Coronary artery (tissue), 2 donors: ENCODE results near the gene ACAA1.

Source experiments
- DNase-seq: peaks from one replicate; pipeline ENCODE4 v3.0.0-alpha.2; 2017; ENCODE audit warnings: low spot score
- H3K27ac ChIP-seq, 2 donors: fragments of 200-600 bp; sonication (generic); one replicate each; pipeline ENCODE4 v1.5.1; 2016 to 2019
- H3K4me3 ChIP-seq: fragments of 200-600 bp; sonication (generic); 2 replicates; pipeline ENCODE4 v1.5.1; 2016; ENCODE audit warnings: mild to moderate bottlenecking, moderate library complexity
- TF ChIP-seq, protein P1 (sequence below): fragments of 200-600 bp; sonication (generic); IDR thresholded peaks from one replicate; pipeline ENCODE4 v1.5.1; 2019; ENCODE audit warnings: antibody characterized with exemption

The ACAA1 gene

DNA sequence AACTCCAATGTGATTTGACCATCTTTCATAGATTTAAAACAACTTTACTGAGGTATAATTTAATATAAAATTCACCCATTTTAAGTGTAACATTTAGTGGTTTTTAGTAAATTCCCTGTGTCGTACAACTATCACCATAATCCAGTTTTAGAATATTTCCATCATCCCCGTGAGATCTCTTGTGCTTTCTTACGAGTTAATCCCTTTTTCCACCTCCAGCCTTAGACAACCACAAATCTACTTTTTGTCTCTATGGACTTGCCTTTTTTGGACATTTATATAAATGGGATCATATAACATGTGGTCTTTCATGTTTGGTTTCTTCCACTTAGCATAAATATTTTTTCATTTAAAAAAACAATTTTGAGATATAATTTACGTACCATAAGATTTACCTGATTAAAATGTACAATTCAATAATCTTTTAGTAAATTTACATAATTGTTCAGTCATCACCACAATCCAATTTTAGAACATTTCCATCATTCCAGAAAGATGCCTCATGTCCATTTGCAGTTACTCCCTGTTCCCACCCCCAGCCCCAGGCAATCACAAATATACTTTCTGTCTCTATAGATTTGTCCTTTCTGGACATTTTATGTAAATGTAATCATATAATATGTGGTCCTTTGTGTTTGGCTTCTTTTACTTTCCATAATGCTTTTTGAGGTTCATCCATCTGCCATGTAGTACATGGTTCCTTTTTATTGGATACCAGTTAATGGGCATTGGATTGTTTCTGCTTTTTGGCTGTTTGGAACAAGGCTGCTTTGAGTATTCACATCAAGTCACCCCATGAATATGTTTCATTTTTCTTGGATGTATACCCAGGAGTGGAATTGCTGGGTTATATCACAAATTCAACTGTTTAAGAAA lies 31.5 kb upstream of the ACAA1 start:
- DNase-seq, result no peak
- H3K4me3 ChIP-seq, result no peak overlapping the region
- TF ChIP-seq, protein P1, sequence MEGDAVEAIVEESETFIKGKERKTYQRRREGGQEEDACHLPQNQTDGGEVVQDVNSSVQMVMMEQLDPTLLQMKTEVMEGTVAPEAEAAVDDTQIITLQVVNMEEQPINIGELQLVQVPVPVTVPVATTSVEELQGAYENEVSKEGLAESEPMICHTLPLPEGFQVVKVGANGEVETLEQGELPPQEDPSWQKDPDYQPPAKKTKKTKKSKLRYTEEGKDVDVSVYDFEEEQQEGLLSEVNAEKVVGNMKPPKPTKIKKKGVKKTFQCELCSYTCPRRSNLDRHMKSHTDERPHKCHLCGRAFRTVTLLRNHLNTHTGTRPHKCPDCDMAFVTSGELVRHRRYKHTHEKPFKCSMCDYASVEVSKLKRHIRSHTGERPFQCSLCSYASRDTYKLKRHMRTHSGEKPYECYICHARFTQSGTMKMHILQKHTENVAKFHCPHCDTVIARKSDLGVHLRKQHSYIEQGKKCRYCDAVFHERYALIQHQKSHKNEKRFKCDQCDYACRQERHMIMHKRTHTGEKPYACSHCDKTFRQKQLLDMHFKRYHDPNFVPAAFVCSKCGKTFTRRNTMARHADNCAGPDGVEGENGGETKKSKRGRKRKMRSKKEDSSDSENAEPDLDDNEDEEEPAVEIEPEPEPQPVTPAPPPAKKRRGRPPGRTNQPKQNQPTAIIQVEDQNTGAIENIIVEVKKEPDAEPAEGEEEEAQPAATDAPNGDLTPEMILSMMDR, result no peak
- H3K27ac ChIP-seq, result no peak overlapping the region

DNA sequence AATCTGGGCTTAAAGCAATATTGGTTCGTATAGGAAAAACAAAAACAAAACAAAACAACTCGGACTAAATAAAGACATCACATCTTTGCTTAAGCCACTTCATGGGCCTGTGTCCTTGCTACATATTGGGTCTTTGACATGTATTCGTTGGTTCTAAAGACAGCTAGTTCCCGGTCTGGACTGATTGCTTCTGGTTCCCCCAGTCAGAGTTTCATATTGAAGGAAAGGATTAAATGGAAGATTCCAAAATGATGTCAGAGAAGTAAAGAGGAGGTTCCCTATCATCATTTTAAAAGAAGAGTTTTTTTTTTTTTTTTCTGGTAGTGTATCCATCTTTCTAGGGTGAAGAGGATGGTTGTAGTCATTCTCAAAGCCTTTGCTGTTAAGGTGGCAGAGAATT lies 30.7 kb upstream of the ACAA1 start:
- TF ChIP-seq, protein P1, result no peak
- Histone ChIP-seq H3K27ac (no peak overlapping the region), H3K4me3 (no peak overlapping the region)
- DNase-seq, result no peak

- TF ChIP-seq, protein P1, result no peak
- H3K27ac ChIP-seq, result peak overlapping the region; percentile 92 to 97
- peak overlapping the region; percentile 91 for H3K4me3 ChIP-seq
- peak; percentile 84 for DNase-seq
These were observed 28.9 kb upstream of the ACAA1 start for GRCh38 chr3:38165722-38166387.

DNA sequence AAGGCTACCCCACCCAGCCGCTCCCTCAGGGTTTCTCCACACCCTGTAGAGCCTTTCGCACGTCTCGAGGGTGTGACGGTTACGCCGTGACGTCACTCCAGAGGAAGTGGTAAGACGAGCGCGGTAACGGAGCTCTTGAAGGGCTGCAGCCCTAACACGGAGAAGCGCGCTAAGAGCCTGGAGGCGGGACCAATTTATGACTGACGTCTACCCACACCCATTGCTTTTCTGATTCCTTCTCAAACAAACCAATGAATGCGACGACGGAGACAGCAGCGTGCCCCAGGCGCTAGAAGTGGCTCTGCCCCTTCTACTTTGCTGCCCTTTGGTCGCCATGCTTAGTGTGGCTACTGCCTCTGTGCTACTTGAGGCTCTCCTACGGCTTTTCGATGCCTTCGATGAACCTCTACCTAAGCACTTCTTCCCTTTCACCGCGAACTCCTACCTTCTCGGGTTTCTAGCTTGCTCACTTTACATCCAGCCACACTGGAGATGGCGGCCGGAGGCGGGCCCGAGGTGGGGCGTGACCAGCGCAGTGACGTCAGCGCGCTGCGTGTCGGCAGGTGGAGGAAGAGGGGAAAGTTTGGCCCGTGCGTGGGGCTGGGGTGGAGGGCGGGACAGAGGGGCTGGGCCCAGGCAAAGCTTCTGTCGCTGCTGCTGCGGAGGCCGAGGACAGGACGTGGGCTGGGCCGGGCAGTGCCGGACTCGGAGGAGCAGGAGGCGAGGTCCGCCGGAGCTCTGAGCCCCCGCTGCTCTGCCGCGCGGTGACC lies 28.2 kb upstream of the ACAA1 start, which contains the start of gene OXSR1:
TSS of gene OXSR1 (plus strand) at position 586 of the 770 bp plus-strand sequence. CDS start 340 bp downstream, outside the sequence.
- peak; percentile 100 for DNase-seq
- peak within 1 kb of the TSS; percentile 92 to 97 for H3K27ac ChIP-seq
- peak within 1 kb of the TSS; percentile 91 for H3K4me3 ChIP-seq
- TF ChIP-seq, protein P1, result no peak

GRCh38 chr3:38164643-38164951 lies 27.7 kb upstream of the ACAA1 start:
- no peak for DNase-seq
- TF ChIP-seq, protein P1, result no peak
- peak overlapping the region; percentile 92 to 97 for H3K27ac ChIP-seq
- H3K4me3 ChIP-seq, result peak overlapping the region; percentile 91

GRCh38 chr3:38163841-38164642 lies 27.1 kb upstream of the ACAA1 start:
- TF ChIP-seq, protein P1, result no peak
- Histone ChIP-seq H3K27ac (peak overlapping the region; percentile 92 to 97), H3K4me3 (peak overlapping the region; percentile 91)
- no peak for DNase-seq
